ENCODE data around the gene PARD3B. TPM values are rescaled to one million over a fixed set of nuclear protein-coding genes. Genes with fewer than 3 reads are reported as not detected.

PARD3B gene
- total RNA-seq, 1 experiment from 2014 or later, result 10.1 TPM

- intact Hi-C loops (cut with micrococcal nuclease; ENCODE audit: unreplicated experiment), result no loop called here
- Mint-ChIP-seq H3K36me3 (ENCODE audit: insufficient read depth, unreplicated experiment) (no peaks in the 10 kb centered on the region), H3K27me3 (ENCODE audit: unreplicated experiment) (peaks cover 10% of the 10 kb centered on the region), H3K4me3 (ENCODE audit: low read depth, unreplicated experiment) (no peak overlapping the region), H3K27ac (ENCODE audit: unreplicated experiment) (no peak overlapping the region), H3K4me1 (ENCODE audit: low read depth, unreplicated experiment) (no peaks in the 10 kb centered on the region), H3K9me3 (ENCODE audit: low read depth, unreplicated experiment) (peaks cover 2% of the 10 kb centered on the region)
- BruUV-seq (replicated peaks), result no TSS peak
- CTCF ChIA-PET, result no interaction called here
- DNase-seq, result no peak
- no peak for TF ChIP-seq CTCF (IDR thresholded peaks at IDR 0.05; ENCODE audit: unreplicated experiment)
Observed at GRCh38 chr2:204515416-204515815, 29.9 kb upstream of the PARD3B start.

- intact Hi-C loops (cut with micrococcal nuclease; ENCODE audit: unreplicated experiment), result no loop called here
- peaks cover 13% of the 10 kb centered on the region for H3K27me3 Mint-ChIP-seq (ENCODE audit: unreplicated experiment)
- no peak for DNase-seq
- no peak for TF ChIP-seq CTCF (IDR thresholded peaks at IDR 0.05; ENCODE audit: unreplicated experiment)
- H3K4me3 Mint-ChIP-seq (ENCODE audit: low read depth, unreplicated experiment), result no peak overlapping the region
- BruUV-seq (replicated peaks), result no TSS peak
- CTCF ChIA-PET, result interaction anchor here (0.5 kb wide), 1 partner anchor 101 kb away, joined by 3 read pairs; no protein-coding TSS in a partner anchor
- H3K9me3 Mint-ChIP-seq (ENCODE audit: low read depth, unreplicated experiment), result peaks cover 2% of the 10 kb centered on the region
- H3K27ac Mint-ChIP-seq (ENCODE audit: unreplicated experiment), result no peak overlapping the region
- H3K36me3 Mint-ChIP-seq (ENCODE audit: insufficient read depth, unreplicated experiment), result no peaks in the 10 kb centered on the region
- H3K4me1 Mint-ChIP-seq (ENCODE audit: low read depth, unreplicated experiment), result no peaks in the 10 kb centered on the region
Observed at GRCh38 chr2:204517154-204517553, 28.1 kb upstream of the PARD3B start.

GRCh38 chr2:204529795-204530463, 15.3 kb upstream of the PARD3B start:
- Mint-ChIP-seq H3K9me3 (ENCODE audit: low read depth, unreplicated experiment) (no peaks in the 10 kb centered on the region), H3K4me1 (ENCODE audit: low read depth, unreplicated experiment) (peaks cover 17% of the 10 kb centered on the region), H3K4me3 (ENCODE audit: low read depth, unreplicated experiment) (no peak overlapping the region), H3K36me3 (ENCODE audit: insufficient read depth, unreplicated experiment) (no peaks in the 10 kb centered on the region), H3K27me3 (ENCODE audit: unreplicated experiment) (no peaks in the 10 kb centered on the region), H3K27ac (ENCODE audit: unreplicated experiment) (no peak overlapping the region)
- DNase-seq, result no peak
- intact Hi-C loops (cut with micrococcal nuclease; ENCODE audit: unreplicated experiment), result loop anchor here (5.0 kb wide), 1 partner anchor 203 kb away; no protein-coding TSS in a partner anchor
- TF ChIP-seq CTCF (IDR thresholded peaks at IDR 0.05; ENCODE audit: unreplicated experiment), result no peak
- CTCF ChIA-PET, result no interaction called here
- no TSS peak for BruUV-seq (replicated peaks)

- Mint-ChIP-seq H3K9me3 (ENCODE audit: low read depth, unreplicated experiment) (no peaks in the 10 kb centered on the region), H3K27me3 (ENCODE audit: unreplicated experiment) (no peaks in the 10 kb centered on the region), H3K4me1 (ENCODE audit: low read depth, unreplicated experiment) (peaks cover 22% of the 10 kb centered on the region), H3K27ac (ENCODE audit: unreplicated experiment) (no peak overlapping the region), H3K36me3 (ENCODE audit: insufficient read depth, unreplicated experiment) (no peaks in the 10 kb centered on the region), H3K4me3 (ENCODE audit: low read depth, unreplicated experiment) (no peak overlapping the region)
- CTCF ChIA-PET, result interaction anchor here (0.8 kb wide), 1 partner anchor 14 kb away, joined by 3 read pairs; no protein-coding TSS in a partner anchor
- TF ChIP-seq CTCF (IDR thresholded peaks at IDR 0.05; ENCODE audit: unreplicated experiment), result no peak
- BruUV-seq (replicated peaks), result no TSS peak
- intact Hi-C loops (cut with micrococcal nuclease; ENCODE audit: unreplicated experiment), result loop anchor here (5.0 kb wide), 1 partner anchor 203 kb away; no protein-coding TSS in a partner anchor
- DNase-seq, result peak; percentile 34
Observed at GRCh38 chr2:204530464-204530805, 14.8 kb upstream of the PARD3B start.
